Omental fat pad (tissue), 4 donors: ENCODE data around the gene ARHGAP44. TPM values are rescaled to one million over a fixed set of nuclear protein-coding genes. Genes with fewer than 3 reads are reported as not detected.

Experiments used
- ATAC-seq: fragments of 150-250 bp; one replicate; pipeline ENCODE4 v1.9.1; 2016; ENCODE audit warnings: mild to moderate bottlenecking, moderate library complexity; ENCODE audit not compliant: low FRiP score
- DNase-seq: peaks from one replicate; pipeline ENCODE4 v3.0.0-alpha.2; 2019; ENCODE audit warnings: low spot score
- total RNA-seq, 4 donors: library from RNA; depleted of rRNA; stranded (reverse); fragments of >200 nt; gene quantifications; one replicate each; pipeline ENCODE4 v1.1.0, GENCODE V29; 2016
- TF ChIP-seq, protein P1 (sequence below), 3 donors: fragments of 450-650 bp; IDR thresholded peaks; one replicate each; pipeline ENCODE4 v1.5.1; 2016 to 2017; ENCODE audit warnings: antibody characterized with exemption in 3 of 3, mild to moderate bottlenecking in 3 of 3, moderate library complexity in 2 of 3

Gene ARHGAP44
- total RNA-seq, 4 donors from 2014 or later: 3.6 to 22.5 (median 7.2) TPM

DNA sequence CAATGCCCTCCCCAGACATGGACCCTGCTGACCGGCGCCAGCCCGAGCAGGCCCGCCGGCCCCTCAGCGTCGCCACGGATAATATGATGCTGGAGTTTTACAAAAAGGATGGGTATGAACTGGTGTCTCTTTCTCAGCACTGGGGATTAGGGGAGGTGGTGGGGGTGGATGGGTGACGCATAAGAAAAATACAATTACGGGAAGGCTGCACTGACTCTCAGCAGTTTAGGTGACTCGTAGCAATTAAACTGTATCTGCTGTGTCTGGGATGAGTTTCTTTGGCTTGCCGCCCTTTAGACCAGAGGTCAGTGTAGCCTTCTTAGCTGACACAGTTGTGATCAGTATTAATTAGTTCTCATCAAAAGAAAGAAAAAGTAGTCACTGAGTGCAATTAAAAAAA lies 169.5 kb downstream of the ARHGAP44 start:
- TF ChIP-seq, protein P1, sequence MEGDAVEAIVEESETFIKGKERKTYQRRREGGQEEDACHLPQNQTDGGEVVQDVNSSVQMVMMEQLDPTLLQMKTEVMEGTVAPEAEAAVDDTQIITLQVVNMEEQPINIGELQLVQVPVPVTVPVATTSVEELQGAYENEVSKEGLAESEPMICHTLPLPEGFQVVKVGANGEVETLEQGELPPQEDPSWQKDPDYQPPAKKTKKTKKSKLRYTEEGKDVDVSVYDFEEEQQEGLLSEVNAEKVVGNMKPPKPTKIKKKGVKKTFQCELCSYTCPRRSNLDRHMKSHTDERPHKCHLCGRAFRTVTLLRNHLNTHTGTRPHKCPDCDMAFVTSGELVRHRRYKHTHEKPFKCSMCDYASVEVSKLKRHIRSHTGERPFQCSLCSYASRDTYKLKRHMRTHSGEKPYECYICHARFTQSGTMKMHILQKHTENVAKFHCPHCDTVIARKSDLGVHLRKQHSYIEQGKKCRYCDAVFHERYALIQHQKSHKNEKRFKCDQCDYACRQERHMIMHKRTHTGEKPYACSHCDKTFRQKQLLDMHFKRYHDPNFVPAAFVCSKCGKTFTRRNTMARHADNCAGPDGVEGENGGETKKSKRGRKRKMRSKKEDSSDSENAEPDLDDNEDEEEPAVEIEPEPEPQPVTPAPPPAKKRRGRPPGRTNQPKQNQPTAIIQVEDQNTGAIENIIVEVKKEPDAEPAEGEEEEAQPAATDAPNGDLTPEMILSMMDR (IDR thresholded peaks at IDR 0.05): no peak
- DNase-seq: no peak
- no peak for ATAC-seq

DNA sequence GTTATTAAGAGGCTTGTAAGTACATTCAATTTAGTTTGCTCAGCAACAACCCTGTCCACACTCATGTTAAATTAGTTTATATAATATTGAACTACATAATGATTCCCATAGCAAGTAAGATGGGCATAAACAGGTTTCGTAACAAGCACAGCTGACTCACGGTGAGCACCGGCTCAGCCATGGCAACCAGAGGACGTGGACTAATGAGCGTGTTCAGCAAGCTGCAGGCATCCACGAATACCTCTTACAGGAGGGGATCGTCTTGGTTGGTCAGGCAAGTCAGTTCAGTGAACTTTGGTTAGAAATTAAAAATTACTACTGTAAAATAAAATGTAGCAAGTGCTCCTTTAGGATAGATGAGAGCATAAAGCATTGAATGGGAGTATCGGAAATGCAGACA lies 170.1 kb downstream of the ARHGAP44 start:
- ATAC-seq (no peak), DNase-seq (no peak)
- TF ChIP-seq, protein P1 (IDR thresholded peaks at IDR 0.05): no peak

DNA sequence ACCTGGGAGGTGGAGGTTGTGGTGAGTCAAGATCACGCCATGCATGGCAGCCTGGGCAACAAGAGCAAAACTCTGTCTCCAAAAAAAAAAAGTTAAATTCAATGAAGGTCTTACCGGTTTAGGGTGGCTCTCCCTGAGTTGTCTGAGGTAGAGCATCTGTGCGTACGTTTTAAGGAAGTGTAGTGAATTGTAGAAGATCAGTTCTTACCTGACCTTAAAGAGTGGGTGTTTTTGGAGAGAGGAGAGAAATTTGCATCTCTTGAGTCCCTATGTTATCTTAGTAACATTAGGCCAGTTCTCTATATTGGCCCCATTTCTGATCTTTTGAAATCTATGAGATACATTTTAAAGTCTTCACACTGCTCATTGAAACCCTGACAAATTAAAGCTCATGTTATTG lies 172.4 kb downstream of the ARHGAP44 start:
- DNase-seq (no peak), ATAC-seq (no peak)
- TF ChIP-seq, protein P1 (IDR thresholded peaks at IDR 0.05): no peak

DNA sequence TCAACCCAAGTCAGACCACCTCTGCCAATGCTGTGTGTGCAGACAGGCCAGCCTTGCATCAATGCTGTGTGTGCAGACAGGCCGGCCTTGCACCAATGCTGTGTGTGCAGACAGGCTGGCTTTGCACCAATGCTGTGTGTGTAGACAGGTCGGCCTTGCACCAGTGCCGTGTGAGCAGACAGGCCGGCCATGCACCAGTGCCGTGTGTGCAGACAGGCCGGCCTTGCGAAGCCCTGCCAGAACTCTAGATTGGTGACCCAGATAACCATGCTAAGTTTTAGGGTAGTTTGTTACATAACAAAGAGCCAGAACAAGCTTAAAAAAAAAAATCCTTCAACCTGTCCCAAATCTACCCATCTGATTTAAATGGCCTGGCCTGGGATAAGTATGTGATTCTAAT lies 174.2 kb downstream of the ARHGAP44 start:
- DNase-seq (no peak), ATAC-seq (no peak)

DNA sequence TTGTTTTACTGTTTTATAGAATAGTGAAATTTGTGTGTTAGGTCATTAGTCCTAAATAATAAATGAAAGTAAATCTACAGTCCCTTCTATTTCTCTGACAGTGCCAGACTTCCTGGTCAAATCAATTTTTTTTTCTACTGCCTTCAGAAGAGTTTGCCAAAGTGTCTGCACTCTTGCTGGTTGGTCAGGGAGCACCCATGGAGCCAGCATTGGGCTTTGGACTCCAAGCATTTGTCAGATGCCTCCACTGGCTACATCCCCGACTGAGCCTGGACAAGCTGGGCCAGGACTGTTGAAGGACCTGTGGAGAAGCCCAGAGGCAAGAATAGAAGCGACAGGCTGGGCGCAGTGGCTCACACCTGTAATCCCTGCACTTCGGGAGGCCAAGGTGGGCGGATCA lies 174.9 kb downstream of the ARHGAP44 start:
- DNase-seq: no peak
- TF ChIP-seq, protein P1 (IDR thresholded peaks at IDR 0.05): no peak
- no peak for ATAC-seq

More for the DNA sequence above, 174.2 kb downstream of the ARHGAP44 start:
- TF ChIP-seq, protein P1 (IDR thresholded peaks at IDR 0.05): no peak

DNA sequence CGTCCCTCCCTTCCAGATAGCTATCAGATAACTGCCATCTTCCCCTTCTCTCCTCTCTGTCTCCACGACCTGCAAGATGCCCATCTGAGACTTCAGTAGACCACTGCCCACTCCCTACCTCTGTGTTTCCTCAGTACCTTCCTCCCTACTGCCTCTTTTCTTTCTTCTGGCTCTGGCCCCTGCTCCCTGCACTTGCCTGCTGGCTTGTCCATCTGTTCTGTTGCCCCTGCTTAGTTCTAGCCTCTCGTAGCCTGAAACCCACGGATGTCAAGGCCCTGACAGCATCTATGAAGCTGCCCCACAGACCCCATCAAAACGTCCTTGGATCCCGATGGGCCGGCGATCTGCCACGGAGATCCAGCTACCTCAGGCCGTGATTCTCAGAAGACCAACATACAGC lies 175.5 kb downstream of the ARHGAP44 start:
- no peak for ATAC-seq
- TF ChIP-seq, protein P1 (IDR thresholded peaks at IDR 0.05): no peak
- DNase-seq: no peak

DNA sequence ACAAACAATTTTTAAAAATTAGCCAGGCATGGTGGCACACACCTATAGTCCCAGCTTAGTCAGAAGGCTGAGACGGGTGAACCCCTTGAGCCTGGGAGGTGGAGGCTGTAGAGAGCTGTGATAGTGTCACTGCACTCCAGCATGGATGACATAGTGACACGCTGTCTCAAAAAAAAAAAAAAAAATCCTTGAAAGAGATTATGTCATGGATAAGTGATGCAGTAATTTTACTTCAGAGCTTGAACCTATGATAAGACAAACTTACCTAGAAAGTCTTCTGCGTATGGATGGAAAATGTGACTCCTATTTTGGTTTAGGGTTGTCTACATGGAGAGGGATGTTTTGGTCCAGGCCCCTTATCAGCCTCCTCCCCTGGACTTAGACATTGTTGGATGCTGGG lies 176.7 kb downstream of the ARHGAP44 start:
- ATAC-seq (no peak), DNase-seq (no peak)
- TF ChIP-seq, protein P1 (IDR thresholded peaks at IDR 0.05): no peak
